Stimulated activated CD4-positive, alpha-beta T cell treated with anti-CD3 and anti-CD28 coated beads, Interleukin-1b, Interleukin-23, amount 100 ng/mL, for 4 hours (primary cell): ENCODE data around the gene MAGEC3.
"Not testable (repeated sequence)": the region's sequence is repeated elsewhere in the genome, so short reads cannot be mapped to it uniquely, and the experiment has no call there.

Experiments used
- DNase-seq, 2 donors: peaks; one replicate each; pipeline ENCODE4 v3.0.0-alpha.2; 2020; ENCODE audit warnings: low read depth in 2 of 2

MAGEC3 gene

GRCh38 chrX:141838016-141838415 is at the start of gene MAGEC3:
Gene MAGEC3 (plus strand): TSS chrX:141838316. CDS start chrX:141838316, 0 bp downstream.
- no peak for DNase-seq

- DNase-seq, result no peak
Measured at GRCh38 chrX:141791856-141792255, 46.3 kb upstream of the MAGEC3 start.

- DNase-seq, result no peak
Measured at GRCh38 chrX:141811438-141811837, 26.7 kb upstream of the MAGEC3 start.

- DNase-seq, result no peak
Measured at GRCh38 chrX:141814213-141814857, 23.8 kb upstream of the MAGEC3 start.

- no peak for DNase-seq
Measured at GRCh38 chrX:141815904-141816303, 22.2 kb upstream of the MAGEC3 start.

- no peak for DNase-seq
Measured at GRCh38 chrX:141832247-141832646, 5.9 kb upstream of the MAGEC3 start.

- DNase-seq, result no peak
Measured at GRCh38 chrX:141839856-141840255, 1.7 kb downstream of the MAGEC3 start.

- DNase-seq, result no peak
Measured at GRCh38 chrX:141857479-141857878, 19.4 kb downstream of the MAGEC3 start.

- DNase-seq, result no peak
Measured at GRCh38 chrX:141879616-141880015, 41.5 kb downstream of the MAGEC3 start.

- DNase-seq, result not testable (repeated sequence)
Measured at GRCh38 chrX:141888811-141889210, 50.7 kb downstream of the MAGEC3 start.

GRCh38 chrX:141894733-141895132 is 56.6 kb downstream of the MAGEC3 start:
- no peak for DNase-seq

GRCh38 chrX:141897690-141898089 is 59.6 kb downstream of the MAGEC3 start:
- no peak for DNase-seq

- no peak for DNase-seq
Measured at GRCh38 chrX:141902366-141902765, 64.2 kb downstream of the MAGEC3 start.

GRCh38 chrX:141903400-141904155 is 65.5 kb downstream of the MAGEC3 start, which contains the start of gene MAGEC1:
Gene MAGEC1 (plus strand): TSS chrX:141903894. CDS start chrX:141905073, 1,179 bp downstream.
- no peak for DNase-seq

GRCh38 chrX:141904262-141904661 is 66.1 kb downstream of the MAGEC3 start:
- DNase-seq, result no peak

GRCh38 chrX:141917801-141918200 is 79.7 kb downstream of the MAGEC3 start:
- DNase-seq, result no peak

GRCh38 chrX:141924293-141924692 is 86.2 kb downstream of the MAGEC3 start:
- DNase-seq, result no peak

GRCh38 chrX:141928432-141928831 is 90.3 kb downstream of the MAGEC3 start:
- DNase-seq, result no peak

GRCh38 chrX:141934059-141934641 is 96.0 kb downstream of the MAGEC3 start:
- DNase-seq, result no peak

GRCh38 chrX:141935645-141936044 is 97.5 kb downstream of the MAGEC3 start:
- DNase-seq, result no peak

GRCh38 chrX:141936080-141936479 is 98.0 kb downstream of the MAGEC3 start:
- DNase-seq, result no peak

GRCh38 chrX:141941234-141941633 is 103.1 kb downstream of the MAGEC3 start:
- no peak for DNase-seq

- no peak for DNase-seq
Measured at GRCh38 chrX:141945426-141945825, 107.3 kb downstream of the MAGEC3 start.
